Stomach (tissue), 9 donors: Measurements from ENCODE around the gene PCGF3. TPM values are rescaled to one million over a fixed set of nuclear protein-coding genes. Genes with fewer than 3 reads are reported as not detected.

Source experiments
- DNase-seq, 2 donors: peaks; one replicate each; pipeline versions ENCODE4 v3.0.0 to v3.0.0-alpha.2; 2013 to 2019
- H3K27ac ChIP-seq, 5 donors: fragments of 200-600 bp in 4 of 5; sonication (generic) in 4 of 5; one replicate each; pipeline ENCODE4 v1.5.1; 2013 to 2019; ENCODE audit warnings: mild to moderate bottlenecking in 1 of 5, moderate library complexity in 1 of 5
- H3K27me3 ChIP-seq, 3 donors: fragments of 200-600 bp; sonication (generic); one replicate each; pipeline ENCODE4 v1.5.1; 2017 to 2019; ENCODE audit warnings: mixed run types in 1 of 3
- H3K36me3 ChIP-seq, 4 donors: fragments of 200-600 bp; sonication (generic); 1 replicate in 3 of 4; 2 replicates in 1 of 4; pipeline ENCODE4 v1.5.1; 2016 to 2019
- H3K4me1 ChIP-seq, 4 donors: fragments of 200-600 bp; sonication (generic); one replicate each; pipeline ENCODE4 v1.5.1; 2016 to 2019
- H3K4me3 ChIP-seq, 4 donors: fragments of 200-600 bp; sonication (generic) in 3 of 4; one replicate each; pipeline ENCODE4 v1.5.1; 2016 to 2019; ENCODE audit warnings: mild to moderate bottlenecking in 1 of 4
- H3K9me3 ChIP-seq, 4 donors: fragments of 200-600 bp; sonication (generic); one replicate each; pipeline ENCODE4 v1.5.1; 2016 to 2019
- CTCF ChIP-seq, 7 experiments: fragments of 450-650 bp in 4 of 7; fragments of 200-600 bp in 3 of 7; sonication (generic) in 3 of 7; IDR thresholded peaks; one replicate each; pipeline ENCODE4 v1.5.1; 2016 to 2019; ENCODE audit warnings: antibody characterized with exemption in 7 of 7, control low read depth in 2 of 7, mild to moderate bottlenecking in 1 of 7
- EP300 ChIP-seq: sonication (generic); formaldehyde crosslinking; IDR thresholded peaks from one replicate; pipeline ENCODE4 v1.6.1; 2017; ENCODE audit warnings: antibody characterized with exemption
- POLR2A ChIP-seq, 4 donors: fragments of 450-650 bp; IDR thresholded peaks; one replicate each; pipeline ENCODE4 v1.6.1; 2016; ENCODE audit warnings: antibody characterized with exemption in 4 of 4, control low read depth in 2 of 4, mild to moderate bottlenecking in 1 of 4, moderate library complexity in 1 of 4
- POLR2AphosphoS5 ChIP-seq, 3 donors: sonication (generic); formaldehyde crosslinking; IDR thresholded peaks; one replicate each; pipeline ENCODE4 v1.6.1; 2016; ENCODE audit warnings: antibody characterized with exemption in 3 of 3
- WGBS, 5 donors: extraction: QIAGEN DNeasy Blood & Tissue Kit in 3 of 5; methylation state at CpG; one replicate each; pipeline versions ENCODE4 v1.1.5 to v1.1.7; 2013 to 2018; 5-methylcytosine and 5-hydroxymethylcytosine counted together
- intact Hi-C: fragments of 100-400 bp; cut with DNase I; formaldehyde crosslinking; loops from one replicate; pipeline ENCODE4 v1.15.1; 2023; ENCODE audit warnings: low total_unique reads
- polyA plus RNA-seq, 3 donors: library from polyadenylated mRNA; stranded (reverse); fragments of 200-250 nt; gene quantifications; one replicate each; pipeline ENCODE4 v1.2.3, GENCODE V29; 2013
- total RNA-seq, 5 donors: library from RNA; depleted of rRNA; stranded (reverse); fragments of >200 nt; gene quantifications; one replicate each; pipeline versions ENCODE4 v1.1.0 to v1.2.3, GENCODE V29; 2014 to 2016
- donor health status: healthy with polysubstance abuse.
- donor health status: Bipolar disorder and iron deficiency.
- donor health status: healthy.

PCGF3 gene
- total and polyA plus RNA-seq, 8 donors = 24.7 to 140 (median 62.7) TPM

GRCh38 chr4:710916-711315, 5.3 kb downstream of the PCGF3 start:
- 85 to 93% (median 92%) methylated on average over 13 of the region's 13 CpGs for WGBS, 5 donors
- TF ChIP-seq EP300 (no peak), POLR2AphosphoS5 (IDR thresholded peaks at IDR 0.05) (no peak), CTCF (IDR thresholded peaks at IDR 0.05) (no peak), POLR2A (IDR thresholded peaks at IDR 0.05) (no peak)
- intact Hi-C loops = no loop called here
- DNase-seq = no peak
- Histone ChIP-seq H3K9me3 (no peaks in the 10 kb centered on the region), H3K4me1 (peaks cover 20 to 73% (median 38%) of the 10 kb centered on the region in 4 donors), H3K36me3 (peaks cover 0 to 25% (median 12%) of the 10 kb centered on the region in 4 donors), H3K27ac (no peak overlapping the region), H3K27me3 (no peaks in the 10 kb centered on the region), H3K4me3 (no peak overlapping the region)

- TF ChIP-seq POLR2A (IDR thresholded peaks at IDR 0.05) = no peak
- no peak for TF ChIP-seq POLR2AphosphoS5 (IDR thresholded peaks at IDR 0.05)
- TF ChIP-seq CTCF (IDR thresholded peaks at IDR 0.05) = no peak
- no peak for TF ChIP-seq EP300
- Histone ChIP-seq H3K4me3 (no peak overlapping the region), H3K36me3 (peaks cover 0 to 25% (median 12%) of the 10 kb centered on the region in 4 donors), H3K27me3 (no peaks in the 10 kb centered on the region), H3K9me3 (no peaks in the 10 kb centered on the region), H3K4me1 (peaks cover 15 to 65% (median 30%) of the 10 kb centered on the region in 4 donors), H3K27ac (no peak overlapping the region)
- WGBS, 5 donors = 53 to 68% (median 57%) methylated on average over 3 of the region's 3 CpGs
- no peak for DNase-seq
- intact Hi-C loops = no loop called here
Observed at GRCh38 chr4:712093-712492, 6.5 kb downstream of the PCGF3 start.

- DNase-seq = no peak
- TF ChIP-seq POLR2A (IDR thresholded peaks at IDR 0.05) = no peak
- TF ChIP-seq CTCF (IDR thresholded peaks at IDR 0.05) = no peak
- TF ChIP-seq EP300 = no peak
- no peak for TF ChIP-seq POLR2AphosphoS5 (IDR thresholded peaks at IDR 0.05)
- Histone ChIP-seq H3K4me3 (no peak overlapping the region), H3K27me3 (no peaks in the 10 kb centered on the region), H3K4me1 (peaks cover 5 to 65% (median 32%) of the 10 kb centered on the region in 4 donors), H3K36me3 (peaks cover 0 to 28% (median 12%) of the 10 kb centered on the region in 4 donors), H3K27ac (no peak overlapping the region), H3K9me3 (no peaks in the 10 kb centered on the region)
- 79 to 91% (median 83%) methylated on average over 8 to 9 of the region's 9 CpGs for WGBS, 5 donors
- intact Hi-C loops = no loop called here
Observed at GRCh38 chr4:712916-713632, 7.4 kb downstream of the PCGF3 start.

GRCh38 chr4:714087-714486, 8.5 kb downstream of the PCGF3 start:
- no peak for DNase-seq
- H3K4me1 ChIP-seq = peaks cover 0 to 57% (median 24%) of the 10 kb centered on the region in 4 donors
- no peaks in the 10 kb centered on the region for H3K27me3 ChIP-seq
- H3K4me3 ChIP-seq = no peak overlapping the region
- TF ChIP-seq EP300 (no peak), POLR2A (IDR thresholded peaks at IDR 0.05) (no peak), POLR2AphosphoS5 (IDR thresholded peaks at IDR 0.05) (no peak), CTCF (IDR thresholded peaks at IDR 0.05) (no peak)
- intact Hi-C loops = no loop called here
- peaks cover 0 to 28% (median 12%) of the 10 kb centered on the region in 4 donors for H3K36me3 ChIP-seq
- H3K9me3 ChIP-seq = no peaks in the 10 kb centered on the region
- no peak overlapping the region for H3K27ac ChIP-seq
- 81 to 94% (median 90%) methylated on average over 7 to 18 of the region's 18 CpGs for WGBS, 5 donors
